ENCODE results near the gene ANKS4B.

The ANKS4B gene

GRCh38 chr16:21301168-21301894 lies 67.8 kb downstream of the ANKS4B start:
- no peak for FAIRE-seq

- FAIRE-seq: no peak
Measured at GRCh38 chr16:21301895-21302291, 68.4 kb downstream of the ANKS4B start.

- no peak for FAIRE-seq
Measured at GRCh38 chr16:21302454-21302853, 69.0 kb downstream of the ANKS4B start.

GRCh38 chr16:21302898-21303528 lies 69.5 kb downstream of the ANKS4B start:
- no peak for FAIRE-seq

All from colon (tissue), 2 donors.